Measurements from ENCODE around the gene IL3RA.
A peak's percentile ranks its signal among the peaks of the same experiment; 100 is the strongest.
"Not testable (repeated sequence)": the region's sequence is repeated elsewhere in the genome, so short reads cannot be mapped to it uniquely, and the experiment has no call there.

IL3RA gene

GRCh38 chrX:1401611-1402430 is 65.2 kb downstream of the IL3RA start:
- CTCF ChIA-PET: no interaction called here
- POLR2A ChIA-PET: no interaction called here
- TF ChIP-seq FOXA1 (IDR thresholded peaks at IDR 0.05) (no peak), ARNT (IDR thresholded peaks at IDR 0.05) (no peak), ZNF384 (IDR thresholded peaks at IDR 0.05) (no peak), TARDBP (IDR thresholded peaks at IDR 0.05) (no peak), FOXM1 (IDR thresholded peaks at IDR 0.05; ENCODE audit: borderline replicate concordance) (no peak), PKNOX1 (IDR thresholded peaks at IDR 0.05) (no peak), FOXK2 (IDR thresholded peaks at IDR 0.05) (no peak), CTBP1 (IDR thresholded peaks at IDR 0.05; ENCODE audit: borderline replicate concordance) (no peak), ELF4 (IDR thresholded peaks at IDR 0.05) (no peak), NFRKB (IDR thresholded peaks at IDR 0.05) (no peak), SP1 (IDR thresholded peaks at IDR 0.05) (no peak), HDGF (IDR thresholded peaks at IDR 0.05; ENCODE audit: borderline replicate concordance) (no peak), BHLHE40 (IDR thresholded peaks at IDR 0.05; ENCODE audit: borderline replicate concordance) (no peak), L3MBTL2 (conservative IDR thresholded peaks at IDR 0.05) (no peak)
- DNase-seq (ENCODE audit: extremely low spot score): no peak

DNA sequence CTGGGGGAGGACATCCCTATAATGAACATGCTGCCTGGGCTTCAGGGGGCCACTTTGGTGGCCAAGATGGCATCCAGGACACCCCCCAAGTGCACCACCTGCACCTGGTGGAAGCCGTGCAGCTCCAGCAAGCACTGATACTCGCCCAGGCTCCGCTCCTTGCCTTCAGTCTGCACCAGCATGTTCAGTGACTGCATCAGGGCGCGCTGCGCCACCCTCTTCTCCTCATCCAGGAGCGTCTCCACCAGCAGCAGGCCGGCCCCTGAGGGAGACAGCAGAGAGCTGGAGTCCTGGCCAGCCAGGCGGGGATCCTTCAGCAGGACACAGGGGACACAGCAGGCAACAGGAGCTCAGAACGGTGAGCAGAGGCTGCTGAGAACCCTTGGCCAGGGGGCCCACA is 66.6 kb downstream of the IL3RA start:
- POLR2A ChIA-PET: no interaction called here

DNA sequence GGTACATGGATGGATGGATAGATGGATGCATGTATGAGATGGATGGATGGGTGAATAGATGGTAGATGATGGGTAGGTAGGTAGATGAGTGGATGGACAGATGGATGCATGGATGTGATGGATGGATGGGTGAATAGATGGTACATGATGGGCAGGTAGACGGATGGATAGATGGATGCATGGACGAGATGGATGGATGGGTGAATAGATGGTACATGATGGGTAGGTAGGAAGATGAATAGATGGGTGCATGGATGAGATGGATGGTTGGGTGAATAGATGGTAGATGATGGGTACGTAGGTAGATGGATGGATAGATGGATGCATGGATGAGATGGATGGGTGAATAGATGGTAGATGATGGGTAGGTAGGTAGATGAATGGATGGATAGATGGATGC is 67.3 kb downstream of the IL3RA start:
- POLR2A ChIA-PET: not testable (repeated sequence)

More for the DNA sequence above, 66.6 kb downstream of the IL3RA start:
- CTCF ChIA-PET: no interaction called here
- no peak for DNase-seq (ENCODE audit: extremely low spot score)
- TF ChIP-seq CTBP1 (IDR thresholded peaks at IDR 0.05; ENCODE audit: borderline replicate concordance) (no peak), SP1 (IDR thresholded peaks at IDR 0.05) (no peak), FOXK2 (IDR thresholded peaks at IDR 0.05) (no peak), PKNOX1 (IDR thresholded peaks at IDR 0.05) (no peak), TARDBP (IDR thresholded peaks at IDR 0.05) (no peak), ZNF384 (IDR thresholded peaks at IDR 0.05) (no peak), ARNT (IDR thresholded peaks at IDR 0.05) (no peak), LEF1 (IDR thresholded peaks at IDR 0.05; ENCODE audit: borderline replicate concordance) (no peak), FOXM1 (IDR thresholded peaks at IDR 0.05; ENCODE audit: borderline replicate concordance) (no peak), HDGF (IDR thresholded peaks at IDR 0.05; ENCODE audit: borderline replicate concordance) (no peak), ELF4 (IDR thresholded peaks at IDR 0.05) (no peak), NFRKB (IDR thresholded peaks at IDR 0.05) (no peak), FOXA1 (IDR thresholded peaks at IDR 0.05) (no peak)

DNA sequence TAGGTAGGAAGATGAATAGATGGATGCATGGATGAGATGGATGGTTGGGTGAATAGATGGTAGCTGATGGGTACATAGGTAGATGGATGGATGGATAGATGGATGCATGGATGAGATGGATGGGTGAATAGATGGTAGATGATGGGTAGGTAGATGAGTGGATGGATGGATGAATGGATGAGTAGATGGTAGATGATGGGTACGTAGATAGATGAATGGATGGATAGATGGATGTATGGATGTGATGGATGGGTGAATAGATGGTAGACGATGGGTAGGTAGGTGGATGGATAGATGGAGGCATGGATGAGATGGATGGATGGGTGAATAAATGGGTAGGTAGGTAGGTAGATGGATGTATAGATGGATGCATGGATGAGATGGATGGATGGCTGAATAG is 69.2 kb downstream of the IL3RA start:
- DNase-seq (ENCODE audit: extremely low spot score); POLR2A ChIA-PET; CTCF ChIA-PET: not testable (repeated sequence)

More for the DNA sequence above, 67.3 kb downstream of the IL3RA start:
- CTCF ChIA-PET; DNase-seq (ENCODE audit: extremely low spot score): not testable (repeated sequence)

GRCh38 chrX:1407035-1407434 is 70.5 kb downstream of the IL3RA start:
- TF ChIP-seq TARDBP (IDR thresholded peaks at IDR 0.05): peak; percentile 48; the same call in 1 of the 2 replicates
- TF ChIP-seq ZNF384 (IDR thresholded peaks at IDR 0.05): no peak
- POLR2A ChIA-PET: no interaction called here
- DNase-seq (ENCODE audit: extremely low spot score): no peak
- CTCF ChIA-PET: no interaction called here

DNA sequence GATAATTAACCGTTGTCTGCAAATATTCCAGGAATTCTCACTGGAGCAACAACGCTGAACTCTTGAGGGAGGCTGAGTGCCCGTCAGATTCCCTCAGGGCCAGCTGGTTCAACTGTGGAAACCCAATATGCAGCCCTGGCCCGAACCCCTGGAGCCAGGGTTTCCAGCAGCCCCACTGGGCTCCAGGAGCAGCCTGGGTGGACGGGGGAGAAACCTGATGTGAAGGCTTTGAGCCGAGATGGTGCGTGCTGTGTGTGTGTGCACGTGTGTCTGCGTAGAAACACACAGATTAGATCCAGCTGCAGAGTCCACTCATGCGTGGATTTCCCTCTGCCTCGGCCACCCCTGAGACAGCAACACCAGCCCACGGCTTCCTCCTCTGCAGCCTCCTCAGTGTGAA is 74.7 kb downstream of the IL3RA start:
- POLR2A ChIA-PET: no interaction called here
- DNase-seq (ENCODE audit: extremely low spot score): no peak
- CTCF ChIA-PET: no interaction called here
- TF ChIP-seq NFRKB (IDR thresholded peaks at IDR 0.05) (no peak), HDGF (IDR thresholded peaks at IDR 0.05; ENCODE audit: borderline replicate concordance) (no peak), ELF4 (IDR thresholded peaks at IDR 0.05) (no peak), FOXA1 (IDR thresholded peaks at IDR 0.05) (no peak), CTBP1 (IDR thresholded peaks at IDR 0.05; ENCODE audit: borderline replicate concordance) (no peak), TARDBP (IDR thresholded peaks at IDR 0.05) (no peak), L3MBTL2 (conservative IDR thresholded peaks at IDR 0.05) (no peak), SUZ12 (IDR thresholded peaks at IDR 0.05) (no peak), FOXM1 (IDR thresholded peaks at IDR 0.05; ENCODE audit: borderline replicate concordance) (no peak), PKNOX1 (IDR thresholded peaks at IDR 0.05) (no peak), SP1 (IDR thresholded peaks at IDR 0.05) (no peak), ARNT (IDR thresholded peaks at IDR 0.05) (no peak), ZNF384 (IDR thresholded peaks at IDR 0.05) (no peak), LEF1 (IDR thresholded peaks at IDR 0.05; ENCODE audit: borderline replicate concordance) (no peak), FOXK2 (IDR thresholded peaks at IDR 0.05) (no peak), BHLHE40 (IDR thresholded peaks at IDR 0.05; ENCODE audit: borderline replicate concordance) (no peak)

DNA sequence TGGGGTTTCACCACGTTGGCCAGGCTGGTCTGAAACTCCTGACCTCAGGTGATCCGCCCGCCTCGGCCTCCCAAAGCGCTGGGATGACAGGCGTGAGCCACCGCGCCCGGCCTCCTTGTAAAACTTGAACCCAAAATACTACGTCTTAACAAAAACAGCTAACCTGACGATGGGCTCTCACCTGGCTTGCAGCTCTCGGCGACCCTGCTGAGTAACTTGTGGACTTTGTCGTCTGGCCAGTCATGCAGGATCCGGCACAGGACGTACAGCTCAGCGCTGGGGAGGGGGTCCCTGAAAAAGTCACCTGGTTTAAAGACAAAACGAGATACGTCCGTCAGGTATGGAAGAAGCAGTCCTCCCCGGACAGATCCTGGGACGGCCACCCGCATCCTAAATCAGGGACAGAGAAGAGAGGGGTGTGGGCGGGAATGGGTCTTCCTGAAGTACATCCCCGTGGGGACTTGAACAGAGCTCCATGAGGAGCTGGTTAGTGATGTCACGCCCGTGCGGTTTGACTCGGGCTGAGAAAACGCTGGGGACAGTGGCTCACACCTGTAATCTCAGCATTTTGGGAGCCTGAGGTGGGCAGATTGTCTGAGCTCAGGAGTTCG is 76.1 kb downstream of the IL3RA start:
- TF ChIP-seq SP1 (IDR thresholded peaks at IDR 0.05) (no peak), ZNF384 (IDR thresholded peaks at IDR 0.05) (no peak), TARDBP (IDR thresholded peaks at IDR 0.05) (no peak), ELF4 (IDR thresholded peaks at IDR 0.05) (no peak), FOXA1 (IDR thresholded peaks at IDR 0.05) (no peak), SUZ12 (IDR thresholded peaks at IDR 0.05) (no peak), PKNOX1 (IDR thresholded peaks at IDR 0.05) (no peak), NFRKB (IDR thresholded peaks at IDR 0.05) (no peak), BHLHE40 (IDR thresholded peaks at IDR 0.05; ENCODE audit: borderline replicate concordance) (no peak), CTBP1 (IDR thresholded peaks at IDR 0.05; ENCODE audit: borderline replicate concordance) (no peak), HDGF (IDR thresholded peaks at IDR 0.05; ENCODE audit: borderline replicate concordance) (no peak), LEF1 (IDR thresholded peaks at IDR 0.05; ENCODE audit: borderline replicate concordance) (no peak), FOXK2 (IDR thresholded peaks at IDR 0.05) (no peak), ARNT (IDR thresholded peaks at IDR 0.05) (no peak), L3MBTL2 (conservative IDR thresholded peaks at IDR 0.05) (no peak), FOXM1 (IDR thresholded peaks at IDR 0.05; ENCODE audit: borderline replicate concordance) (no peak)
- DNase-seq (ENCODE audit: extremely low spot score): no peak
- ChIA-PET POLR2A (no interaction called here), CTCF (no interaction called here)

All from HEK293T (cell line).